ENCODE data around the gene LRRFIP2.

GRCh38 chr3:37223576-37223975 lies 49.2 kb upstream of the LRRFIP2 start:
- TF ChIP-seq CTCF (IDR thresholded peaks at IDR 0.05) (no peak), EP300 (IDR thresholded peaks at IDR 0.05) (no peak)

Measured in suprapubic skin (tissue), 3 donors.